Stimulated activated CD4-positive, alpha-beta T cell treated with anti-CD3 and anti-CD28 coated beads, TNF-alpha, amount 100 ng/mL, for 4 hours (primary cell): ENCODE data around the gene HSPA1L.

Experiments
- DNase-seq, 3 experiments: peaks; one replicate each; pipeline ENCODE4 v3.0.0-alpha.2; 2020; ENCODE audit warnings: low read depth in 3 of 3

Gene HSPA1L

GRCh38 chr6:31764198-31764597, 50.9 kb downstream of the HSPA1L start:
- DNase-seq, result no peak

DNA sequence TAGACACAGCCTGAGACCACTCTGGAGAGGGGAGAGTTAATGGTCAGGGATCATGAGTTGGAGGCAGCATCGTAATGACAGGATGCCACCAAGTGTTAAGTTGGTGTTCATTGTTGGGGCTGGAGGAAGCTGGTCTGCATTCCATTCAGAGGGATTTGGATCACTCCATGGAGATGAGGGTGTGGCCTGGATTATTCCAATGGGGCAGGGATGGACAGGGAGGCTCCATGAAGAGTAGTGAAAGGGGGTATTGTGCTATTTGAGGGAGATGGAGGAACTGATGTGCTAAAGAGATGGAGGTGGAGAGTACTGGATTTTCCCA, 51.5 kb downstream of the HSPA1L start:
- no peak for DNase-seq

GRCh38 chr6:31762878-31763618, 52.0 kb downstream of the HSPA1L start:
- DNase-seq, result no peak

DNA sequence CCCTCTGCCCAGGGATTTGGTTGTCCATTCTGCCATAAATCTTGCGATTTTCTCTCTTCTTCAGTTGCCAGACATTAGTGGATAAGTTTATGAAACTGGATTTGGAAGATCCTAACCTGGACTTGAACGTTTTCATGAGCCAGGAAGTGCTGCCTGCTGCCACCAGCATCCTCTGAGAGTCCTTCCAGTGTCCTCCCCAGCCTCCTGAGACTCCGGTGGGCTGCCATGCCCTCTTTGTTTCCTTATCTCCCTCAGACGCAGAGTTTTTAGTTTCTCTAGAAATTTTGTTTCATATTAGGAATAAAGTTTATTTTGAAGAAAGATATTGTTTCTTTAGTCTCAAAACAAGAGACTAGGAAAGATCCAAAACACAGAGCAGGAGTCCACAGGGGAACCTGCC, 52.7 kb downstream of the HSPA1L start, which contains the start of gene SAPCD1:
SAPCD1 (plus strand) TSS at position 301 of the 400 bp plus-strand sequence. CDS start 399 bp downstream, outside the sequence.
- no peak for DNase-seq

GRCh38 chr6:31761343-31761742, 53.7 kb downstream of the HSPA1L start:
- no peak for DNase-seq

- DNase-seq, result no peak
Measured at GRCh38 chr6:31760790-31761189, 54.3 kb downstream of the HSPA1L start.
